SIG-M5 treated with dmso at 0.1 percent for 504 hours (cell line): ENCODE measurements around the gene GBP4.

ENCODE experiments used
- DNase-seq: peaks from one replicate; lab custom pipeline; 2025; ENCODE audit not compliant: unreplicated experiment; lab: John Stamatoyannopoulos, UW

Gene GBP4

DNA sequence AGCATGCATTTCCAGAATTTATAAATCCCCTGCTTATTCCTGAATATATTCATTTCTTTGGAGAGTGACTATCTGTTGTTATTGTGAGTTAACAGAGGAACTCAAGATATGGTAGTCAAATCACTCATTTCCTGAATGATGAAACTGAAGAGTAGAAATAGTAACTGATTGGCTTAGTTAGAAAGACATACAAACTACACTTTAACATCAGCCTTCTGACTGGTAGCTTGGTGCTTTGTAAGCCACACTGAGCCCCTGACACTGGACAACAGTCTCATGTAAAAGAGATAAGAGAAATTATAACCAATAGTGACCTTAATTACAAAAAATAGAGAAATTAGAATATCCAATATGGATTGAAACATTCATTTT is 27.7 kb downstream of the GBP4 start:
- DNase-seq, result no peak

DNA sequence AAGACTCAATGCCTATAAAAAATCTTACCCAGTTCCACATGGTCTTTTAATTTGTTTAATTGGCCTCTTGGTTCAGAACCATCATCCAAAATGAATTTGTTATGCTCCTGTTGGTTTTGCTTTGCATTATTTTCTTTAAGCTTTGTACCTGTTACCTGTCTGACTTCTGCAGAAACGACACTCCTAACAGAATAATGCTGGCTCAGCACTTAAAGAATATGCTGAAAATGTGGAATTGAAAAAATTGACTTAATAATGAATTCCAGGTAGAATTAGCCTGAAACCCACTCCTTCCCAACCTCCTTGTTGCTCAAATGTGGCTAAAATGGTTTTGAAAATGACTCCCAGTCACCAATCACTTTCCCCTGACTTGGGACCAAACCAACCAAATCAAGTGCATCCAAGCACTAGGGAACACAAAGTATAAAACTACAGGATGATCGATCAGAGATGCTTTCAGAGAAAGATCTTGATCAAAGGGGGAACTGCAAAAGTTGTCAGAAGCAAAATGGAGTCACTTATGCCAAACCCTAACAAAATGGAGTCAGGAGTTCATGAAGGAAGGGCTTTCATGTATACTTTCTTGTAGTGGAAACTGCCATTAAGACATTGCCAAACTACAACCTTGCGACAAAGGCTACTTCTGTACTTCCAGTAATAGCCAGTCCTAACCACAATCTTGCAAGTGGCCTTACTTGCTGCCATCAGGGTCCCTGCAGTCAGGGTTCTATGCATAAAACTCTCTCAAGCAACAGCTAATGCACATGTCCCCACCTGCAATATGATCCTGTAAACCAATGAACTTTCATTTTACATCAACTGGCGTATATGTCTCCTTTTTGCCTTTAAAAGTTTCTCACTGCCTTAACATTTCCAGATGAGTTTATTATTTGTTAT is 28.3 kb downstream of the GBP4 start:
- DNase-seq, result no peak

DNA sequence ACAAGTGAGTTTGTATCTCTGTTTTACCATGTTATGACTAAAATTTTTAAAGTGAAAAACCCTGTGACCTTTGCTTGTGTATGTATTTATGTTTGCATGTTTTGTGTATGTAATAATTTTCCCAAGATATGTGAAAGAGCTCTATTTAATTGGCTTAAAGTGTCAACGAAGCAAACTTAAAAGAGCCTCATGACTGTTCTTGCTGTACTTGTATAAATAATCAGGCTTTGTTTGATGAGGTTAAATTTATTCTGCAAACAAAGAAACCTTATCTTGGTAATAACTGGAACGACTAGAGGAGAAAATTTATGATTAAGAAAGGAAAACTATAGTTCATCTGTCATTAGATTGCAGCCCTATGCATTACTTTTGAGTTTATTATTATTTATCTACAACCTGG is 29.6 kb downstream of the GBP4 start:
- DNase-seq, result no peak

DNA sequence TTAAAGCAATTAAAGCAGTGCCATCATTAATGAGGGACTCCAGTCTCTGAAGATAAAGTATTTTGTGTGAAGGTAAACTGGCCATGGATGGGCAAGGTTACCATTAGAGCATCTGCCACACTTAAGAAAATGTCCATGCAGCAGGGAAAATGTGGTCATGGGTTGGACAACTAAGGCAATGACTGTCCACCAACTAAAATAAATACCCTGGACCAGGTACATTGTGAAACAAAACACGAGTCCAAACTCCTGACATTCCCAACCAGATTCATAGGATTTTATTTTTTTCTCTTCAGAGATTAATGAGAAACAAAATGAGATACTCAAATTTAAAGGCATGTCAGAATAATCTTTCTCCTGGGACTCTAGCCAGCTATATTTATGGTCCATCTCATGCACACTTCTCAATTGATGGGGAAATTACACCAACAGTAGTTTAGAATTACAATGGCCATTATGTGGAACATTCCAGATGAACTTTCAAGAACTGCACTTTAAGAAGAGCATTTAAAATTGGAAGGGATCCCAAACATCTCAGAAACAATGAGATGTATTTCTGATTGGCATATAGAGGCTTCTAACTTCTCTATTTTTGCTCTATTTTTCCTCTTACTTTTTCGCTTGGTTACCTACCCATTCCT is 31.0 kb downstream of the GBP4 start:
- no peak for DNase-seq

DNA sequence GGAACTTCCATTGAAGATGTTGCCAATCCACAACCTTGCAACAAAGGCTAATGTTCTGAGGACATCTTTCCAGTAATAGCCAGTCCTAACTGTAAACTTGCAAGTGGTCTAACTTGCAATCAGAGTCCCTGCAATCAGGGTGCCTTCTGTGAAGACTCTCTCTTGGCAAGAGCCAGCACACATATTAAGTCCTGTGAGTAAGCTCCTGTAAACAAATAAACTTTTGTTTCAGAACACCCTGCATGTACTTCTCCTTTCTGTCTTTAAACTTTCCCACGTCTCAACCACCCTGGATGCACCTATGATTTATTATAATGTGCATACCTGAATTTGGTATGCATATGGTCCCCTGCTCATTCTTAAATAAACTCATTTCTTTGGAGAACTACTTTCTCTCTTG is 32.0 kb downstream of the GBP4 start:
- DNase-seq, result no peak

DNA sequence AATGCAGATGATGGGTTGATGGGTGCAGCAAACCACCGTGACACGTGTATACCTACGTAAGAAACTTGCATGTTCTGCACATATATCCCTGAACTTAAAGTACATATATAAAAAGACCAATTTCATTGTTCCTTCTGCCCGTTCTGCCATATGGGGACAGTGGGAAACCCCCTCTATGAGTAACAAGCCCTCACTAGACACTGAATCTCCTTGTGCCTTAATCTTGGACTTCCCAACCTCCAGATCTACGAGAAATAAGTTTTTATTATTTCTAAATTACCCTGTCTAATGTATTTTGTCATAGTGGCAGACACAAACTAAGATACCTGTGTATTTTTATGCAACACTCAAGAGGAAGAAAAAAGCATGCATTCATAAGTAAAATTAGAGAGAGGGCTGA is 32.9 kb downstream of the GBP4 start:
- no peak for DNase-seq

DNA sequence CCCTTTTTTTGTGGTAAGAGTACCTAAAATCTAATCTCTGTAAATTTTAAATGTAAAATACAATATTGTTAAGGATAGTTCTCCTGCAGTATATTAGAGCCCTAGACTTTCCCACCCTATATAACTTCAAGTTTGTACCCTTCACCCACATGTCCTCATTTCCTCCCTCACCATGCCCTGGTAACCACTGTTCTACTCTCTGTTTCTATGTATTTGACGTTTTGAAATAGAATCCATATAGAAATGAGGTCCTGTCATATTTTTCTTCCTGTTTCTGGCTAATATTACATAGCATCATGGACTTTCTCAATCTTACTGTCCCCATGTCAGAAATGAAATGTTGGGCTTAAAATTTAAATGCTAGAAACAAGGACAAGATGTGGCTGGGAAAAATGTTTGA is 47.7 kb downstream of the GBP4 start:
- no peak for DNase-seq

DNA sequence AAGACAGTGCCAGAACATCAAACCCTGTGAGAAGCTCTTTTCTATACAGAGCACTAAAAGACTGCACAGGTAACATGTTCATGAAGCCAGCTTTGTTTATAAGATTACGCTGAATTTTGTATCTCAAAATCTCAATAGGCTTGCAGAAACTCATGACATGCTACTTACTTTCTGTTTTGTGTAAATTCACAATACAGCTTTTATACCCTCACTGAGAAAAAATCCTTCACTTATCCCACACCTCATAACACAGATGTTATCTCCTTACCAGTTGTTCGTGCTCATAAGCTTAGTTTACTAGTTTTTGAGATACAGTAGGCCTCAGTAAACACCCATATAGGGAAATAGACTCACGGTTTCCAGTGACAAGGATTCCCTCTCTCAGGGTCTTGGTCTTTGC is 48.8 kb downstream of the GBP4 start:
- DNase-seq, result no peak

DNA sequence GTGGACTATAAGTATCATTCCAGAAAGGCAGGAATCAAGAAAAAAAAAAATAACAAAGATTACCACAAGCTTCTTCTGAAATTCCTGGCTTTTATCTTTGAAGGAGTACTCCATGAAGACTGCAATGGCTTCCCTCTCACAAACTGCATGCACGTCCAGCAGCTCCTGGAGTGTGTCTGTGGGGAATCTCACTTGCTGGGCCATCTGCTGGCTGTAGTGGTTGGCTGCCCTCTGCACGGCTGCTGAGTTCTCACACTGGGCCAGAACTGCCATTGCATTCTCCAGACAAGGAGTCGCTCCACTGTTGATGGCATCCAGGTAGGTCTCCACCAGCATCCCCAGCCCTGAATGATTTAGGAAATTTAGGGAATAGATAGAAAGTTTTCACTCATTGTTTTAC is 49.5 kb downstream of the GBP4 start:
- no peak for DNase-seq

DNA sequence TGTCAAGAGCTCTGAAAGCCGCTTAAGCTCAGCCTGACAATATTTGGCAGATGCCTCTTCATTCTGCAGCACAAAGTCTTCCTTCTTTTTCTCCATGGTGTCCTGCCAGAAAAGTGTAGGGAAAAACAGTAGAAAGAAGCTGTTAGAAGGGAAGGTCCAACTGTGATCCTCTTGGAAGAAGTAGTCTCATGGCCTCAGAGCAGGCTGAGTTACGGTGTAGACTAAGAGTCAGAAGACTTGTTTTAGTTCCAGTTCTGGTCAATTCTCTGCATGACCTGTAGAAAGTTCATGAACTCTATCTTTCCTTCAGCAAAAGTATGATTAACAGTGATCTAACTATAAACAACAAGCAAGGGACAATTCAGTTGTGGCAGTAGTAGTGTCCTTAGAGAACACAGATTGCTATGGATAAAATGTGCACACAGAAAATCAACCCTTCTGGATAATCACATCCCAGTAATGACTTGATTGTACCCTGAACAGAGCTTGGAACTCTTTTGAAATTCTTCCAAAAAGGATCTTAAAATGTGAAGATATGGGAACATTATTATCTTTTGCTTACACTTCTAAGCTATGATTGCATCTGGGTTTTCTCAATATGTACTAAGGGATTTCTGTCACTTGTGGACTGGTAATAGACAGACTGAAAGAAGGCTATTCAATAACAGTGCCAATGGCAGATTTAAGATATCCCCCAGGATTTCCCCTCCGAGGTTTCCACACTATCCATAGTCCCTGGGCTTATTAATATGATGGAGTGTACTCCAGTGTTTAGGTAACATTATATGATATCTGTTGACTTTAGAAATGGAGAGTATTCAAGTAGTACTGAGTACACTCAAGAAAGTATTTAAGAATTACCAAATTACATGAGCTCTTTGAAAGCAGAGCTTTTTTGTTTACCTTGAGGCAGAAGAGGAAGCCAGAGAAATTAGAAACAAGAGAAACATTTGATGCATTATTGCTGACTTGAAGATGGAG is 50.8 kb downstream of the GBP4 start:
- no peak for DNase-seq

DNA sequence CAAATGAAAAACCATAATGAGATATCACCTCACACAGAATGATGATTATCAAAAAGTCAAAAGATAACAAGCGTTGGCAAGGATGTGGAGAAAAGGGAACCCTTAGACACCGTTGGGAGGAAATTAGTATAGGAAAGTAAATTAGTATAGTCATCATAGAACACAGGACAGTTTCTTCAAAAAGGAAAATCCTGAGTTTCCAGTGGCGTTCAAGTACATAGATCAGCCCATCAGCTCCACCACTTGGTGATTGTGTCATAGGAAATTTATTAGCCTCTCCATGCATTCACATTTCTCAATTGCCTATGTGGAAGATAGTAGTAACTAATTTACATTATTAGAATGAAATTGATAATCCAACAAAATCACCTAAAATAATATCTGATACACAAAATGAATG is 52.0 kb downstream of the GBP4 start:
- DNase-seq, result no peak

DNA sequence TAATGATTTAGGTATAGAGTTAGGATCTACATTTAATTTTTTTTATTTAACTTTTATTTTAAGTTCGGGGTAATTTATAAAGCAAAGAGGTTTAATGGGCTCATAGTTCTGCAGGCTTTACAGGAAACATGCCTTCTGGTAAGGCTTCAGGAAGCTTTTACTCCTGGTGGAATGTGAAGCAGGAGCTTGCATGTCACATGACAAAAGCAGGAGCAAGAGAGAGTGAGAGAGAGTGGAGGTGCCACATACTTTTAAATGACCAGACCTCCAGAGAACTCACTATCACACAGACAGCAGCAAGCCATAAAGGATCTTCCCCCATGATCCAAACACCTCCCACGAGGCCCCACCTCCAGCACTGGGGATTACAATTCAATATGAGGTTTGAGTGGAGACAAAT is 55.3 kb downstream of the GBP4 start:
- no peak for DNase-seq

DNA sequence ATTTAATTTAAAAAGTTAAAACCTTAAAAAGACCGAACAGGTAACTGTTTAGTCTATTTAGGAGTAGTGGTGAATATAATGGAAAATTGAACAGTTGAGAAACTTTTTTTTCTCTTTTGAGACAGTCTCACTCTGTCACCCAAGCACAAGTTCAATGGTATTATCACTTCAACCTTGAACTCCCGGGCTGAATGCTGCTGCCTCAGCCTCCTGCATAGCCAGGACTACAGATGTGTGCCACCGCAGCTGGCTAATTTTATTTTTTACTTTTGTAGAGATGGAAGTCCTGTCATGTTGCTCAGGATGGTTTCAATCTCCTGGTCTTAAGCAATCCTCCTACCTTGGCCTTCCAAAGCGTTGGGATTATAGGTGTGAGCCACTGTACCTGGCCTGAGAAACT is 56.6 kb downstream of the GBP4 start:
- DNase-seq, result no peak

DNA sequence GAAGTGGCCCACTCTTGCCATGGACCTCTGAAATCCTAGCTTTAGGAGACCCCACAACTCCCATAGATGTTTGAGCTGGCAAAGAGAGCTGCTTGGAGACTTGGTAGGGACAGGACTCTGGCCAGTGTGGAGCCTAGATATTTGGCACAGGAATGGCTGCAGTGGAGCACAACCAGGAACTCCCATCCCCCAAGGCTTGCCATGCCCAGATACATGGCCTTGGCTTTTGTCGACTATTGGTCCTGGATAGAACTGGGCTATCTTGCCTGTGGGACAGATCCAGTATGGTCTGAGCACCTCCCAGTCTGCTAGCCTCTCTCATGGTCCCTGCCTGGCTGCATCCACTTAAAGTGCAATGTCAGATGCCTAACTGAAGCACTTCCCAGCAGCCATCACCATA is 65.0 kb downstream of the GBP4 start:
- DNase-seq, result no peak
